Loucy (cell line): ENCODE data around the gene PTPN21.

ENCODE experiments used
- EZH2phosphoT487 ChIP-seq: fragments of 200-600 bp; IDR thresholded peaks from 2 replicates; pipeline ENCODE4 v1.6.1; 2018; ENCODE audit warnings: antibody characterized with exemption, mild to moderate bottlenecking, moderate library complexity, borderline replicate concordance
- TF ChIP-seq, protein P1 (sequence below): fragments of 200-600 bp; sonication (generic); conservative IDR thresholded peaks from 2 replicates; pipeline ENCODE4 v1.5.1; 2014; ENCODE audit warnings: mild to moderate bottlenecking, antibody characterized with exemption, low read length

GRCh38 chr14:88417594-88417993 is 137.2 kb downstream of the PTPN21 start:
- TF ChIP-seq, protein P1, sequence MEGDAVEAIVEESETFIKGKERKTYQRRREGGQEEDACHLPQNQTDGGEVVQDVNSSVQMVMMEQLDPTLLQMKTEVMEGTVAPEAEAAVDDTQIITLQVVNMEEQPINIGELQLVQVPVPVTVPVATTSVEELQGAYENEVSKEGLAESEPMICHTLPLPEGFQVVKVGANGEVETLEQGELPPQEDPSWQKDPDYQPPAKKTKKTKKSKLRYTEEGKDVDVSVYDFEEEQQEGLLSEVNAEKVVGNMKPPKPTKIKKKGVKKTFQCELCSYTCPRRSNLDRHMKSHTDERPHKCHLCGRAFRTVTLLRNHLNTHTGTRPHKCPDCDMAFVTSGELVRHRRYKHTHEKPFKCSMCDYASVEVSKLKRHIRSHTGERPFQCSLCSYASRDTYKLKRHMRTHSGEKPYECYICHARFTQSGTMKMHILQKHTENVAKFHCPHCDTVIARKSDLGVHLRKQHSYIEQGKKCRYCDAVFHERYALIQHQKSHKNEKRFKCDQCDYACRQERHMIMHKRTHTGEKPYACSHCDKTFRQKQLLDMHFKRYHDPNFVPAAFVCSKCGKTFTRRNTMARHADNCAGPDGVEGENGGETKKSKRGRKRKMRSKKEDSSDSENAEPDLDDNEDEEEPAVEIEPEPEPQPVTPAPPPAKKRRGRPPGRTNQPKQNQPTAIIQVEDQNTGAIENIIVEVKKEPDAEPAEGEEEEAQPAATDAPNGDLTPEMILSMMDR: no peak
- no peak for TF ChIP-seq EZH2phosphoT487
